K562 treated with DMSO at 1 percent for 12 hours (cell line): ENCODE measurements around the gene OR1A1. TPM values are rescaled to one million over a fixed set of nuclear protein-coding genes. Genes with fewer than 3 reads are reported as not detected.

Source experiments
- total RNA-seq: library from RNA; unstranded; fragments of 300-600 nt; gene quantifications from 2 replicates; pipeline ENCODE4 v1.2.3, GENCODE V29; 2022; ENCODE audit not compliant: insufficient read depth

The OR1A1 gene
- total RNA-seq: not detected in 2 replicates

GRCh38 chr17:3207367-3207766, at the start of gene OR1A1:
TSS of gene OR1A1 (plus strand) at chr17:3207667. CDS start at chr17:3215621, 7,954 bp downstream.

GRCh38 chr17:3197219-3197618, 10.2 kb upstream of the OR1A1 start, which contains the start of gene OR1A2:
TSS of gene OR1A2 (plus strand) at chr17:3197519. CDS start at chr17:3197519, 0 bp downstream.

Other genes with a start within 250 kb of the OR1A1 start
- not detected in 2 replicates for gene OR1D5, start 144.1 kb upstream of the OR1A1 start, total RNA-seq
- gene OR1D2, start 103.2 kb upstream of the OR1A1 start, total RNA-seq: not detected in 2 replicates
- gene OR1G1, start 80.1 kb upstream of the OR1A1 start, total RNA-seq: not detected in 2 replicates
- gene OR1A2, start 10.1 kb upstream of the OR1A1 start, total RNA-seq: not detected in 2 replicates
- gene OR3A1, start 90.7 kb downstream of the OR1A1 start, total RNA-seq: not detected in 2 replicates
- not detected in 2 replicates for gene OR3A2, start 178.6 kb downstream of the OR1A1 start, total RNA-seq
- gene OR1E1, start 190.7 kb downstream of the OR1A1 start, total RNA-seq: not detected in 2 replicates
- gene OR3A3, start 203.7 kb downstream of the OR1A1 start, total RNA-seq: not detected in 2 replicates
- not detected in 2 replicates for gene OR1E2, start 226.2 kb downstream of the OR1A1 start, total RNA-seq